ENCODE measurements around the gene TMEM108.

The TMEM108 gene

DNA sequence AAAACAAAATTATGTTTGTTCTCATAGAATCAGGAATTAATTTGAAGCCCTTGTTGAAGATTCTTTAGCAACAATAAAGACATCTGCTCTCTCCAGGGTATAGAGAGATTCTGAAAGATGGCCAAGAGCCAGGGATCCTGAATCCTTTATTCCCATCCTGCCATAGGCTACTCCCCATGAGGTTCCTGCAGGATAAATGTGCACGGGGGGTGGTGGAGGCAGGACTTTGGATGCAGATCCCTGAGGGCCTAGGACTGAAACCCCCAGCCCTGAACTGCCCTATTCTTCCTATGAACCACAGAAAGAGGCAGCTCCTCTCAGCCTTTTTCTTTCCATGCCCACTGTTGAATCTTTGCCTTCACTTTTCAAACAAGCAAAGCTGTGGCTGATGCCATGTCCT, 17.1 kb downstream of the TMEM108 start:
- DNase-seq = no peak

DNA sequence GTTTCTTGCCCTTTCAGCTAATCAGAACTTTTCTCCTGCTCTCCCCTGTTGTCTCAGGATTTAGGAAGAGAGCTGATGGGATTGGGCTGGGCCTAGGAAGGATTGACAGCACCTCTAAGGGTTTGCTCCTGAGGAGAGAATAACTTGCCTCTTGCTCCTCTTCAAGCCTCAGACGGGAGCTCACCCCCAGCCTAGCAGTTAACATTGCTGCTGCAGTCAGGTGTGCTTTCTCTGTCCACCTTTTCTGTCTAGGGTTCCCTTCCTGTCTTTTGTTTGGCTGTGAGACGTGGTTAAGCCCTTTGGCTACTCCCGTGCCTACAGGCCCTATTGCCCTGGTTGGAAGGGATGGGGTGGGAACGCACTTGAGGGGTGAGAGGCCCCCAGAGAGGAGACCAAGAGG, 20.1 kb downstream of the TMEM108 start:
- no peak for DNase-seq

DNA sequence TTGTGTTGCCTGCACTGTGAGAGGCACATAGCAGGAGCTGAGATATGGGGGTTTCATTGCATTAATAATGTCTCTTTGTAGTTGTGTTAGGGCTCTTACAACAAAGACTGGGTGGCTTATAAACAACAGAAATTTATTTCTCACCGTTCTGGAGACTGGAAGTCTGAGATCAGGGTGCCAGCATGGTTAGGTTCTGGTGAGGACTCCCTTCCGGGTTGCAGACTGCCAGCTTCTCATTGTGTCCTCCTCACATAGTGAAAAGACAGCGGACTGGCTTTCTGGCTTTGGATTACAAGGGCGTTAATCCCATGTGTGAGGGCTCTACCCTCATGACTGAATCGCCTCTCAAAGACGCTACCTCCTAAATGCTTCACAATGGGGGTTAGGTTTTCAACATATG, 20.6 kb downstream of the TMEM108 start:
- no peak for DNase-seq

DNA sequence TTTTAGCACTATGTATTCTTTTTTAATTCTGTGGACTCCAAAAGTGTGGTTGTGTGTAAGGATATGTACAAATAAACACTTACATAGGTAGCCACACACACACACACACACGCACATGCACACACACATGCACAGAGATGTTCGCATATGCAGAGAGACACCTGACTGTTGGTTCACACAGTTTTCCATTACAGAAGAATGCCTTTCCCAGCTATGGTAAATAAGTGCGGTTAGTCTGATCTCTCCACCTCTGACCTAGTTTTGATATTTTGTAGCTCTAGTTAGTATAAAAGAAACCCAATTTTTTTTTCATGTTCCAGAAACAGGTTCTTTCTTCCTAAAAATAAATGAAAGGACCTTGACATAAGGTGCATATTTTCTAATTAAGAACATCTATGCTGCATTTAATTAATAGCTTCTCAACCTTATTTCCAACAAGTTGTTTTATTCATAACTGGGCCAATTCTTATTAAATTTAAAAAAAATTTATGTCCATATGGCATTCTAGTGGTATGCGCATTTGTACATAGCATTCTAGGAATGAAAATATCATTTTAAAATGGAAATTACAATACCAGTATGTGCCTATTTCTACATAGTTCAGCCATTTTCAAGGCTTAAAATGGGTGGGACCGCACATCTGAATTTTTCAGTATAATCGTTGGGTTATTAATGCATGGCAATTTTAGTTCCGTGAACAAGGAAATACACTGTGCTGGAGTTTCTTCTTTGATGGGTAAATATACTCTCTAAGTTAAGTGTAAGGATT, 27.2 kb downstream of the TMEM108 start:
- no peak for DNase-seq

DNA sequence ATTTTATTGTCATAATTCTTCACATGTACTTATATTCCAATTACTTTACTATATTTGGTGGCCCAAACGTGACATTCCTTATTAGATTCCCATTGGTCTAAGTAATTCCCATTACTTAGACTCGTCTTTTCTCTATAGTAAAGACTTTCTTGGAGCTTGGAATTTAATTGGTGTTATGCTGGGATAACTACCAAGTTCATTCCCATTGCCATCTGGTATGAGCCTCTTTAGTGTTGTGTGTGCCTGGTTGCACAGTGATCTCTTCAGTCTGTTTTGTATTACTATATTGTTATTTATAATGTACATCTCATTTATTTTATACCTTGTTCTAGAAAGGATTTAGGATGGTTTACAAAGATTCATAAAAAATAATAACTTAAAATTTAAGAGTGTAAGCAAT, 27.8 kb downstream of the TMEM108 start:
- no peak for DNase-seq

DNA sequence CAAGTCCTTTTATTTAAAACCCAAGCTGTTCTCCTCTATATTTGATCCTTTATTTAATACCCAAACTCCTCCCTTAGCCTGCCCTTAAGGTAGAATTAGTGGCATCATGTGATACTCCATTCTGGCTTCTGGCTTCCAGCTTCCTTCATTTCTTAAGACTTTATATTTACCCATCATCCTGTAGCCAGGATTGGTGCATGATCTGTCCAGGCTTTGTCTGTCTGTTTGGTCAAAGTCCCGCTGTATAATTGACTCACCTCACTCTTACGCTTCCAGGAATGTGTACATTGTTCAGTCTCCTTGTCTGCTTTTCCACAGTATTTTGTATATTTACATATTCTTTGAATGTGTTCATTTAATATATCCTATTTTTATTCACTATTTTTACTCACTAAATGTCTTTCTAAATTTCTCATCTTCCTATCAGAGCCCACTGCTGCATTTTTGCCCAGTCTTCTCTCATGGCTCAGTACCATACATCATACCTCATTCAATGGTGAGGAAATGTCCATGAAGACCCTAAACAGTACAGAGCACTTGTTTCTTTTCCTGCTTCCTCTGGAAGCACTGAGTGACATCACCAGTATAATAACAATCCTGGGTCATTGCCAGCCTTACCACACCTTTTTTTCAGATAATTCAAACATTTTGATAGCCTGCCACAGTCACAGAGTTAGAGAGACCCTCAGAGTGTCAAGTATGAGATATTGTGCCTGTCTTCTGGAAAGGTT, 31.5 kb downstream of the TMEM108 start:
- no peak for DNase-seq

DNA sequence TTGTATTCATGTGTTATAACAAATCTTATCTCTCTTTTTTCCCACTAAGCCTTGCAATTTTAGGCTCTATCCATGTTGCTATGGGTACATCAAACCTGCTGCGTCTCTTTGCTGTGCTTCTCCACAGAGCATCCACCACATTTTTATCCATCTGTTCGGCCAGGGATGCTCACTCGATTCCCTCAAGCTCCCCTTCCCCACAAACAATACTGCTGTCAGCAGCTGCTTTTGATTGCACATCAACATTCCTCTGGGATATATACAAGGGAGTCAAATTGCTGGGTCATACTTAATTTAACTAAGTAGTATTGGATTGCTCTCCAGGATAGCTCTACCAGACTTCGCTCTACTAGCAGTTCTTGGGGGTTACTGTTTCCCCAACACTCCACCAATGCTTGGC, 36.8 kb downstream of the TMEM108 start:
- no peak for DNase-seq

DNA sequence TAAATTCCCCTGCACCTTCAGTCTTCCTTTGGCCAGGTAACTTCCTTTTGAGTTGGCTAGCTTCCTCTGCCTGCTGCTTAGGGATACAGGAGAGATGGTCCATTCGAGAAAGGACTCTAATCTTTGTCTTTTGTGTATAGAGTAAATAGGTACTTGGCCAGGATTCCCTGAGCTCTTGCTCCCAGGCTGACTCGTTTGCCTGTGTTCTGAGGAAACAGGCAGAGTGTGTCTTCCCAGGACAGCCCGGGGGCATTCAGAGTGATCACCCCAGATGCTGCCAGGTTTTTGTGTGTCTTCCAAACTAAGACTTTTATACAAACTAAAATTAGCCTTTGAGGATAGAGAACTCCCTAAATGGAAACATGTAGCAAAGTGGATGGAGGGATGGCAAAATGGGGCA, 39.5 kb downstream of the TMEM108 start:
- DNase-seq = no peak

DNA sequence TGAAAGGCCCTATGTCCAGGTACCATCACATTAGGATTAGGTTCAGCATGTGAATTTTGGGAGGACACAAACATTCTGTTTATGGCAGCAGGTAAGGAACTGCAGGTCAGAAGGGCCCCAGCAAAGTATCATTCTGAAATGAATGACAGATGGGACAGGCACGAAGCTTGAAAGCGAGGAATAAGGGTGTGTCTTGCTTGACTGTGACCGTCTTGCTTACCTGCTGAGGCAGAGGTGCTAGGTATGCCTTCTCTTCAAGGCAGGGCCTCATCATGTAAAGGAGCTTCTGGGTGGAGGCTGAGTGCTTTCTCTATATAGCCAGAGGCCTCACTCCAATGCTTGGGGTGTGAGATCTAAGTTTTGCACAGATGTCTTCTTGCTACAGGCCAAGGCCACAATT, 41.4 kb downstream of the TMEM108 start:
- DNase-seq = no peak

DNA sequence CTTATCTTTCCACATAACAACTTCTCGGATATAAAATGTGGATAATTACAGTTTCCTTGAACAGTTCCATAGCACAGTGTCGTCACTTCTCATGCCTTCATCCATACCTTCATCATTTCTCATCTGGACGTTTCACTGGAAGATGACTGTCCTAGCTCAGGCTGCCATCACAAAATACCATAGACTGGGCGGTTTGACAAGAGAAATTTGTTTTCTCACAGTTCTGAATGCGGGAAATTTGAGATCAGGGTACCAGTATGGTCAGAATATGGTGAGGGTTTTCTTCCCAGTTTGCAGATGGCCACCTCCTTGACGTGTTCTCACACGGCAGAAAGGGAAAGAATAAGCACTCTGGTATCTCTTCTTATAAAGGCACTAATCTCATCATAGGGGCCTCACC, 42.8 kb downstream of the TMEM108 start:
- DNase-seq = no peak

DNA sequence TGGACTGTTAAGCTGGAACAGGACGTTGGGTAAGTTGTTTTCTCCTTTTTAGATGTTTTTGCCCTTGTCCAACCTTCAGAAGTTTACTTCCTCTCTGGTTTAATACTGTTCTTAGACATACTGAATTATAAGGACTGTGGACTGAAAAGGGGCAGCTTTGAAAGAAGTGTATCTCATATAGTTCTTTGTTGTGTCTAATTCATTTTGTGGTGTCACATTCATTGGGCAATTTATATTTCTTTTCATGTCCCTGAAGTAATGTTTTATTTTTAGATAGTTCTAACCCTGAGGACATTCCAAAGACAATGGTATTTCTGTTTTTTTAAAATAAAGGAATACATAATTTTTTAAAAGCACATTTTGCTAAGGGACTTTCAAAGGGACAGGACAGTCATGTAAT, 45.2 kb downstream of the TMEM108 start:
- peak; percentile 11 for DNase-seq

DNA sequence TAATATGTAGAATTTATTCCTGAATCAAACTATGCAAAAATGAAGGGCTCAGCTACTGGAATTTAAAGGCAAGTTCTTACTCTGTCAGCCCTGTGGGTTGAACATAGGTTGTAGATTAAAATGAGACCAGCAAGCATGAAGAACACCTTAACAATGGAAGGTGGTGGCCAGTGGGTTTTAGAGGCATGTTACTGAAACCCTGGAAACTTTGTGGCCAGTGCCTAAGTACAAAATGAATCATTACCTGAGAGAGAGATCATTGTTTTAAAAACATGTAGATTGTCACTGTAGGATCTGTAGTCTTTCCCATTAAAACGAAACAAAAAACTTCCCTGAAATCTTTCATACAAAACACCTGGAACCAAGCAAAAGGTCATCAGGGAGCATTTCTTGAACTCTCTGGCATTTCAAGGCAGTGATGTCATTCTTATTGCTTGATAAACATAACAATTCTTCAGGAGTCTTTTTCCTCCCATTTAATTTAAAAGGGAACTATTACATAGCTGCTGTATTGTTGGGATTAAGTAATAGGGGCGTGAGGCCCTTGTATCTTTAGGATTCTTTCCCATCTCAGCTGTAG, 51.8 kb downstream of the TMEM108 start:
- DNase-seq = no peak

DNA sequence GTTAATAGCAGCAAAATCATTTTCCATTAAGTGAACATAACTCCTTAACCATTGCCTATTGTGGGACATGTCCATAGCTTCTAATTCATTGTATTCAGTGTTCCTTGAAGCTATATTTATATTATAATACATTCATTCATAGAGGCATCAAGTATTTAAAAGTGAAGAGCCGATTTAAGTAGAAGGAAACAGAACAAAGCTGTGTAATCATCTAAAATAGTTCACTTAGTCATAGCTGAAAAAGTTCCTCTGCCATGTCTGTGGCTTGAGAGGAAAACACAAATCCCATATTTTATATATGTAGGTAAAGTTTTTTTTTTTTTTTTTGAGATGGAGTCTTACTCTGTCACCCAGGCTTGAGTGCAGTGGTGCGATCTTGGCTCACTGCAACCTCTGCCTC, 54.5 kb downstream of the TMEM108 start:
- no peak for DNase-seq

DNA sequence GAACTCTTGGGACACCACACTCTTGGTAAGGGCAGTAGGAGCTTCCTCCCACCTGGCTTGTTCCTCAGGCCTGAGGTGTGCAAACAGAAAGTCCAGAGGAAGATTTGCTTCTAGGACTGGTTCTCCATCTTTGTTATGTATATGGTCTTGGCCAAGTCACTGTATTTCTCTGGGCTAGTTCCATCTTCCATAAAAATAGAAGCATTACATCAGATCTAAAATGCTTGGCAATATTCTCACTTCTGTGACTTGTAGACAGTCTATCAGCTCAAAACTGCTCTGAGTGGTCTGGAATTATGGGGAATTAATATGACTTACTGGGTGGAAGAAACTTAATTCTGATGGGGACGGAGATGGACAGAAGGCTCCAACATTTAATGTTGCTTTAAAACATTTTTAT, 55.2 kb downstream of the TMEM108 start:
- no peak for DNase-seq

DNA sequence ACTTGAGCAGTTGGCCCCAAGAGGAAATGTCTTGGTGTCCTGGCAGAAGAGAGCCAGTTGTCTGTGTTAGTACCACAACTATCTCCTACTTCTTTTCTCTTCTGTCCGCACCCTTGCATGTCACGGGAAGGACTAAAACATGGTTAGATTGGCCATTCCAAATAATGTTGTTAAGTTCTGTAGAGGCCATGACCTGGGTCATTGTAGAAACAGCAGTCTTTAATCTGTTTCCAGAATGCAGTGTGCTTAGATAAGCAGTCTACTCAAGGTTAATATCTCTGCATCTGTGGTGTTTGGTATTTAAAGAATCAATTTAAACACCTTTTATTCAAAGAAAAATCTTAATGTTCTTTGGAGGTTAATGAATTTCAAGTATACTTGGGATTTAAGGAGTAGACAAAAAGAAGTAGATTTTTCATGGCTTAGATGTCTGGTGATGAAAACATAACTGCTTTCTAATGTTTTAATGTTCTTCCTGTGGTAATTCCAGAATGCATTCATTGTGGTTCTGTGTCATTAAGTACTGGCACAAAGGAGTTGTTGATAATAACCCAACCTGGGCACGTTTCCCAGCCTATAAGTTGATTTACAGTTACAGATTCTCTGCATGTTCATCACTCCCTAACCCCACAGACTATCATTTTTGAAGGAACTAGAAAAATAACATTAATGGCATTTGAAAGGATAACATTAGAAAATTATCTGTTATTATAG, 58.9 kb downstream of the TMEM108 start:
- no peak for DNase-seq

DNA sequence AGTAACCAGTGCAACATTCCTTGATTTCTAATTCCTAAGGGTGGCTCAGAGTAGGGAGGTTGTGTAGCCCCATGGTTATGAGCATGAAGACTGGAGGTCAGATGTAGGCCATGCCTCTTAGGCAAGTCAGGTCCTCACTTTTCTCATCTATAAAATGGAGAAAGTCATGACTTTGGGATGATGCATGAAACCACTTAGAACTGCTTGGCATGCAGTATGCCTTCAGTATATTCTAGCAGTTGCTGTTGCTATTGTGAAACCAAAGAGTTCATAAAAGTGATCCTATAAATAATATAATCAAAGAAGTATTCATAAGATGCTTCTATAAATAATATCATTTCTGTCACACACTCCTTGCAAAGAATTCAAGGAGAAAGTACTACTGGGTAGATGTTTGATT, 65.5 kb downstream of the TMEM108 start:
- DNase-seq = no peak

DNA sequence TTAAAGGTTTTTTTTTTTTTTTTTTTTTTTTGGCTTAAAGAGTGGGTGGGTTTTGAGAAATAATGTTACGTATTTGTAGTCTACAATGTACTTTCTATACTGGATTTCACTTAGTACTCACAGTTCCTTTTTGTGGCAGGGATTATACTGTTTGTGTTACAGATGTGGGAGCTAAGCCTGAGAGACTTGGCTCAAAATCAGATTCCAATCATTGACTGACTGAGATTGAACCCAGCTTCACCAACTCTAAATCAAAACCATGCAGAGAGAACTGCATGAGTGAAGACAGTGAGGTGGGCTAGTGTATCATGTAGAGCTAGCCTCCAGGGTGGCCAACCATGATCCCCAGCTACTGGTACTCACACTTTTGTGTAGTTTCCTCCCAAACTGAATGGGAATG, 68.0 kb downstream of the TMEM108 start:
- DNase-seq = no peak

DNA sequence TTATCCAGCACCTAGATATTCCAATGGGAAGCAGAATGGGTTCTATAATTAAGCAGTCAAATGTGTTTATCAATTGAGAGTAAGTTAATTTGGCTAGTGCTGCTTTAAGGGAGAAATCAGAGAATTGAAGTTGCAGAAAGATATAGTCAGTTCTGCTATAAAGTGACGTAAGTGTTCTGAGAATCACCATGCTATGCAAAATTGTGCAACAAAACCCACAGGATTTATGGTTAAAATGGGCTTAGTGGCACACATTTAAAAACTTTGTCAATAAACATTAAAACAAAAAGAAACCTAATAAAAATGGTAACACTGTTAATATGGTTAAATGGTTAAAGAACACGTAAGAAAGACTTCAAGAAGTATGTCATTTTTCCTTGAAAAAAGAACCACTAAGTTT, 74.5 kb downstream of the TMEM108 start:
- peak; percentile 74 for DNase-seq

DNA sequence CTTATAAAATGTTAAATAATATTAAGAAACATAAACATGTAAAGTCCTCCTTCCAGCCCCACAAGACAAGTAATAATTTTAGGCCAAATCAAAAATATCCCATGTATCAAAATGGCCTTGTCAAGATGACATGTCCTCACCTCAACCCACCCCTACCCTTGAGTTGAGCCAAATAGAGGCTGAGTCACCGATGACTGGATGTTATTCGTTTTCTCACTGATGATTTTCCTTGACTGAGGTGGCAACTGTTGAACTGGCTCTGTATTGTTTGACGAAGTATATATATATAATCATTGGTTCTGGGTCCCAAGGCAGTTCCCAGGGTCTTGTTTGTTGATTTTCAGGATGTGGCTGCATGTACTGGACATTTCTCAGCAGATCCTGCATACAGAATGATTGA, 75.3 kb downstream of the TMEM108 start:
- DNase-seq = peak; percentile 33

DNA sequence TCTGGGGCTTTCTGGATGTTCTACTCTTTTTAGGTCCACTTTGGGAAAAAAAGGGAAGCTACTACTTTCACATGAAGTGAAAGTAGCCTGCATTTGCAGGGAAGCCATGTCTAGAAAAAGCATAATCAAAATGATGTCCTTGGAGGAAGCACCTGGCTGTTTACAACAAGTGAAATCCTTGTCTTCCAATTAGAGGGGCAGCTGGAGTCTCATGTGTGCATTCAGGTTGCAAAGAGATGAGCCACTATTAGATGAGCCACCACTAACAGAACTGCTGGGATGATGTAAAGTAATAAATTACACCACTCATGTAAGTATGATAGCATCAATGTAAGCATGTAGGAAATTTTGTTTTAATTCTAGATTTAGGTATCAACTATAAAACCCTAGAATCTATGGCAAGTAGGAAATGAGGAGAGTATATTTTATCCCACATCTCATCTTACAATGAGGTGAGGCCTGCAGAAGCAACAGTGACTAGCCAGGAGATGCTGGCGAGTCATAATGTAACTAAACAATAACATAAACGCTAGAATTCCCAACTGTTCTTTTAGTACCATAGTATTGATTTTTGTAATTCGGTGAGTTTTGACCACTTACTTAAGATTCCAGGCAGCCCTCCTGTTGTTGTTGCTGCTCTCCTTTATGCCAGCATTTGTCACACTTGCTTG, 75.9 kb downstream of the TMEM108 start:
- peak; percentile 33 for DNase-seq

DNA sequence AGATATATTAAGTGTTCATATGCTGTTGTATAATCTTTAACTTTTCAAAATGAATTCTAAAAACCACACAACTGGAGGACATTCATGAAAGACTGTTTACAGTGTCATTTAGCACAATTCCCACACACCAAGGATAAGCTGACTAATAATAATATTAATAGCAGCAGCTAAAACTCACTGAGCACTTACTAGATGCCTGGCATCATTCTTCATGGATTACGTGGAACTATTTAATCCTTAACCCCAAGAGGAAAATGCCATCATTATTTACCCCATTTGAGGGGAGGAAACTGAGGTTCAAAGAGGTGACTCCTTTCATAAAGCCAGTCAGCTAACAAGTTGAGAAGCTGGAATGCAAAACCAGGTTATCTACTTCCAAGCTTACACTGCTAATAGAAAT, 77.0 kb downstream of the TMEM108 start:
- DNase-seq = no peak

DNA sequence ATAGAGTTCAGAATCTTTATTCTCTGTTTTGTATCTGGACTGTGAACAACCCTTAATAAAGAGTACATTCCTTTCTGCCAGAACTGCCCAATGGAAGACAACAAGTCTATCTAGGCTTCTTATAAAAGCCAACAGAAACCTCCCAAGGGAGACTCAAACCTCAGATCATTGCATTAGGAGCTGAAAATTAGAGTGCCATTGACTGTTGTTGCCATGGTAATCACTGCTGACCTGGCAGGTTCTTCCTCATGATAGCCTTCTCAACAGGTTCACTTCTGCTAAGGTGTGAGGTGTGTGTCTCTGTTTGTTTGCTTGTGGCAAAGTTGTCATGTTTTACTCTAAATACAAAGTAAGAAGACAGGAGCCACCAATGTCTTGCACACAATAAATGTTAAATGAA, 79.2 kb downstream of the TMEM108 start:
- no peak for DNase-seq

DNA sequence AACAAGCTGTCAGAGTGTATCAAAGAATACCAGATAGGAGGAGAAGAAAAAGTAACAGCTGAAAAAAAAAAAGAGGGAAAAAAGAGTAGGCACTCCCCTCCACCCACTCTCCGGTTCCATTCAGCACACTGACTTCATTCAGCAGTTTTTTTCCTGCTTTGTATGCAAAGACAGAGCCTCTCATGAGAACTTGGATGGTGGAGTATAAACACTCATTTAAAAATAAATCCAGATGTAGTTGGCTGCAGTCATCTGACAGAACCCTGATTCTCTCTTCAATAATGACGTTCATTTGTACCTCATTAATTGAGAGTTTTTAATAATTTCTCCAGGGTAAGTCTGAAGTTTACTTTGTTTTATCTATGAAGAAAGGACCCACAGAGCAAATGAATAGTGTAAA, 81.0 kb downstream of the TMEM108 start:
- DNase-seq = no peak
